Measurements from ENCODE around the gene KRT2.

KRT2 gene

GRCh38 chr12:52655251-52655650, 3.2 kb upstream of the KRT2 start:
- Histone ChIP-seq H3K4me3 (replicated peaks; ENCODE audit: low read depth, low read length) (no peak overlapping the region), H3K27me3 (replicated peaks; ENCODE audit: control insufficient read depth, insufficient read depth, low read length) (peaks cover 1% of the 10 kb centered on the region), H3K36me3 (ENCODE audit: control insufficient read depth, insufficient read depth, low read length) (no peaks in the 10 kb centered on the region)
- TF ChIP-seq CTCF (IDR thresholded peaks at IDR 0.05; ENCODE audit: insufficient read depth, low read length, poor library complexity, severe bottlenecking) = no peak
- DNase-seq (ENCODE audit: extremely low read depth, insufficient read length) = no peak

GRCh38 chr12:52650520-52651081, 1.4 kb downstream of the KRT2 start:
- no peak for TF ChIP-seq CTCF (IDR thresholded peaks at IDR 0.05; ENCODE audit: insufficient read depth, low read length, poor library complexity, severe bottlenecking)
- no peaks in the 10 kb centered on the region for H3K36me3 ChIP-seq (ENCODE audit: control insufficient read depth, insufficient read depth, low read length)
- no peak overlapping the region for H3K4me3 ChIP-seq (replicated peaks; ENCODE audit: low read depth, low read length)
- H3K27me3 ChIP-seq (replicated peaks; ENCODE audit: control insufficient read depth, insufficient read depth, low read length) = no peaks in the 10 kb centered on the region; the same call in 1 of the 2 replicates
- DNase-seq (ENCODE audit: extremely low read depth, insufficient read length) = no peak

GRCh38 chr12:52649066-52649465, 2.9 kb downstream of the KRT2 start:
- no peaks in the 10 kb centered on the region for H3K27me3 ChIP-seq (replicated peaks; ENCODE audit: control insufficient read depth, insufficient read depth, low read length)

GRCh38 chr12:52648012-52648550, 3.9 kb downstream of the KRT2 start:
- Histone ChIP-seq H3K36me3 (ENCODE audit: control insufficient read depth, insufficient read depth, low read length) (no peaks in the 10 kb centered on the region), H3K4me3 (replicated peaks; ENCODE audit: low read depth, low read length) (no peak overlapping the region), H3K27me3 (replicated peaks; ENCODE audit: control insufficient read depth, insufficient read depth, low read length) (no peaks in the 10 kb centered on the region)
- DNase-seq (ENCODE audit: extremely low read depth, insufficient read length) = no peak
- no peak for TF ChIP-seq CTCF (IDR thresholded peaks at IDR 0.05; ENCODE audit: insufficient read depth, low read length, poor library complexity, severe bottlenecking)

More at GRCh38 chr12:52649066-52649465, 2.9 kb downstream of the KRT2 start:
- H3K4me3 ChIP-seq (replicated peaks; ENCODE audit: low read depth, low read length) = no peak overlapping the region
- no peak for TF ChIP-seq CTCF (IDR thresholded peaks at IDR 0.05; ENCODE audit: insufficient read depth, low read length, poor library complexity, severe bottlenecking)
- DNase-seq (ENCODE audit: extremely low read depth, insufficient read length) = no peak
- no peaks in the 10 kb centered on the region for H3K36me3 ChIP-seq (ENCODE audit: control insufficient read depth, insufficient read depth, low read length)

GRCh38 chr12:52647601-52648000, 4.4 kb downstream of the KRT2 start:
- DNase-seq (ENCODE audit: extremely low read depth, insufficient read length) = no peak
- Histone ChIP-seq H3K36me3 (ENCODE audit: control insufficient read depth, insufficient read depth, low read length) (no peaks in the 10 kb centered on the region), H3K4me3 (replicated peaks; ENCODE audit: low read depth, low read length) (no peak overlapping the region), H3K27me3 (replicated peaks; ENCODE audit: control insufficient read depth, insufficient read depth, low read length) (no peaks in the 10 kb centered on the region)
- no peak for TF ChIP-seq CTCF (IDR thresholded peaks at IDR 0.05; ENCODE audit: insufficient read depth, low read length, poor library complexity, severe bottlenecking)
